ENCODE measurements around the gene FCER2. TPM values are rescaled to one million over a fixed set of nuclear protein-coding genes. Genes with fewer than 3 reads are reported as not detected.

Gene FCER2
- total and polyA plus RNA-seq, 10 donors: 26.4 to 121 (median 47.9) TPM

DNA sequence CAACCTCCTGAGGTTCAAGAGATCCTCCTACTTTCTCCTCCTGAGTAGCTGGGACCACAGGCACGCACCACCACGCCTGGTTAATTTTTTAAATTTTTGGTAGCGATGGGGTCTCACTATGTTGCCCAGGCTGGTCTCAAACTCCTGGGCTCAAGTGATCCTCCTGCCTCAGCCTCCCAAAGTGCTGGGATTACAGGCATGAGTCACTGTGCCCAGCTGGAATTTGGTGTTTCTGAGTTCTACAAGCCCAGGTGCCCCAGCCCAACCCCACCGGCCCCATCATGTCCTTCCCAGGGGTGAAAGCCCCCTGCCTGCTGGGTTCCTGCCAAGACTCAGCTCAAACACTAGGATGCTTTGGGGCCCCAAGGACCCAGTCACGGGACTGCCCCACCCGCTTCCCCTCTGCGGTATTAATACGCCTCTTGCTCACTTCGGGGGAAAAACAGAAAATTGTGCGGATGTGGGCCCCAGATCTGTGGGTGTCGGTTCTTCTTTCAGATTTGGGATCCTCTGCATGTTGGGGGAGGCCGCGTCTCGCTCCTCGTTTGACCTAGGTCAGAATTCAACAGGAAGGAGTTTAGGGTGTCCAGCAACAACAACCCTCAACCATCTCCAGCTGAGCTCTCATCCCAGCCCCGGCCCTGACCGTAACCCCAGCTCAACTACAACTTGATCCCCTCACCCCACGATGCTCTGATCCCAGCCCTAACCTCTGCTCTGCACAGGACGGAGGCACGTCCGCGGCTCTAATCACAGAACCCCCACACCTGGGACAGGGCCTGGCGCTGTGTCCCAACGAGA lies 3.7 kb upstream of the FCER2 start:
- peak; percentile 96 for DNase-seq
- no peaks in the 10 kb centered on the region for H3K36me3 ChIP-seq
- TF ChIP-seq POLR2A (IDR thresholded peaks at IDR 0.05) (no peak), POLR2AphosphoS5 (IDR thresholded peaks at IDR 0.05) (peak in 2 of 3 donors; percentile 65 to 68)
- TF ChIP-seq, protein P1, sequence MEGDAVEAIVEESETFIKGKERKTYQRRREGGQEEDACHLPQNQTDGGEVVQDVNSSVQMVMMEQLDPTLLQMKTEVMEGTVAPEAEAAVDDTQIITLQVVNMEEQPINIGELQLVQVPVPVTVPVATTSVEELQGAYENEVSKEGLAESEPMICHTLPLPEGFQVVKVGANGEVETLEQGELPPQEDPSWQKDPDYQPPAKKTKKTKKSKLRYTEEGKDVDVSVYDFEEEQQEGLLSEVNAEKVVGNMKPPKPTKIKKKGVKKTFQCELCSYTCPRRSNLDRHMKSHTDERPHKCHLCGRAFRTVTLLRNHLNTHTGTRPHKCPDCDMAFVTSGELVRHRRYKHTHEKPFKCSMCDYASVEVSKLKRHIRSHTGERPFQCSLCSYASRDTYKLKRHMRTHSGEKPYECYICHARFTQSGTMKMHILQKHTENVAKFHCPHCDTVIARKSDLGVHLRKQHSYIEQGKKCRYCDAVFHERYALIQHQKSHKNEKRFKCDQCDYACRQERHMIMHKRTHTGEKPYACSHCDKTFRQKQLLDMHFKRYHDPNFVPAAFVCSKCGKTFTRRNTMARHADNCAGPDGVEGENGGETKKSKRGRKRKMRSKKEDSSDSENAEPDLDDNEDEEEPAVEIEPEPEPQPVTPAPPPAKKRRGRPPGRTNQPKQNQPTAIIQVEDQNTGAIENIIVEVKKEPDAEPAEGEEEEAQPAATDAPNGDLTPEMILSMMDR (IDR thresholded peaks at IDR 0.05 in 8 of 11, conservative IDR thresholded peaks at IDR 0.05 in 3 of 11): no peak
- H3K9me3 ChIP-seq: no peaks in the 10 kb centered on the region
- peak overlapping the region; percentile 64 to 94 (median 86) for H3K27ac ChIP-seq
- H3K27me3 ChIP-seq (replicated peaks in 1 of 7): no peaks in the 10 kb centered on the region
- H3K4me3 ChIP-seq: peak overlapping the region in 2 of 8 donors; percentile 1 to 57
- H3K4me1 ChIP-seq: peaks cover 24 to 97% (median 71%) of the 10 kb centered on the region in 6 donors
- intact Hi-C loops (cut with DNase I; ENCODE audit: low total_unique reads): no loop called here
- WGBS, 5 donors: 19 to 29% (median 21%) methylated on average over 24 of the region's 24 CpGs

DNA sequence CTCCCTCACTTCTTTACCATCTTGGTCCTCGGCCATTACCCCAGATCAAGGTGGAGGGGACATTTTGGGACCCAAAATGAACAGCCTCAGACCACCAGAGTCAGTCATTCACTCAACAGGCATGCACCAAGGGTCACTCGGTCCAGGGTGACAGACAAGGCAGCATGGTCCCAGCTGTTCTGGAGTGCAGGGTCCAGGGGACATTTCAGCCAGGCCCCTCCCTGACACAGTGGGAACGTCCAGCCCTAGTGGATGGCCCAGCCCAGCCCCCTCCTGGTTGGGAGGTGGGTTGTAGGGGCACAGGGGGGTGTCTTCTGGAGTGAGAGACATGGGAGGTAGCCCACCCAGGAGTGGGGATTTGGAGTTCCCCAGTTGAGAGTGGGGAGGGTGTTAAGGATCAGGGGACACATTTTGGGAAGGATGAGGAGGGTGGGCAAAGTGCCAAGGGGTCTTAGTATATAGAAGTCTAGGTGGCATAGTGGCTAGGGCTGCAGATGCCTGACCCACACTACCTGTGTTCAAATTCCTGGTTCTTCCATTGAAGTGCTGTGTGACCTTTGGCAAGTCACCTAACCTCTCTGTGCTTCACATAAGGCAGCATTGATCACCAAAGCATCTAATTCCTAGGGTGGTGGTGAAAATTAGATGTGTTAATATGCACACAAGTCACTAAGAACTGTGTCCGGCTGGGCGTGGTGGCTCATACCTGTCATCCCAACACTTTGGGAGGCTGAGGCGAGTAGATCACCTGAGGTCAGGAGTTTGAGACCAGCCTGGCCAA lies 2.5 kb upstream of the FCER2 start:
- 78 to 84% (median 81%) methylated on average over 4 to 6 of the region's 6 CpGs for WGBS, 5 donors
- peak overlapping the region in 6 of 8 donors; percentile 6 to 94 (median 88) for H3K27ac ChIP-seq
- peaks cover 19 to 95% (median 67%) of the 10 kb centered on the region in 6 donors for H3K4me1 ChIP-seq
- no peaks in the 10 kb centered on the region for H3K9me3 ChIP-seq
- peak; percentile 75 for DNase-seq
- TF ChIP-seq, protein P1 (IDR thresholded peaks at IDR 0.05 in 8 of 11, conservative IDR thresholded peaks at IDR 0.05 in 3 of 11): no peak
- TF ChIP-seq POLR2A (IDR thresholded peaks at IDR 0.05) (no peak), POLR2AphosphoS5 (IDR thresholded peaks at IDR 0.05) (no peak)
- intact Hi-C loops (cut with DNase I; ENCODE audit: low total_unique reads): no loop called here
- no peak overlapping the region for H3K4me3 ChIP-seq
- no peaks in the 10 kb centered on the region for H3K36me3 ChIP-seq
- no peaks in the 10 kb centered on the region for H3K27me3 ChIP-seq (replicated peaks in 1 of 7)

DNA sequence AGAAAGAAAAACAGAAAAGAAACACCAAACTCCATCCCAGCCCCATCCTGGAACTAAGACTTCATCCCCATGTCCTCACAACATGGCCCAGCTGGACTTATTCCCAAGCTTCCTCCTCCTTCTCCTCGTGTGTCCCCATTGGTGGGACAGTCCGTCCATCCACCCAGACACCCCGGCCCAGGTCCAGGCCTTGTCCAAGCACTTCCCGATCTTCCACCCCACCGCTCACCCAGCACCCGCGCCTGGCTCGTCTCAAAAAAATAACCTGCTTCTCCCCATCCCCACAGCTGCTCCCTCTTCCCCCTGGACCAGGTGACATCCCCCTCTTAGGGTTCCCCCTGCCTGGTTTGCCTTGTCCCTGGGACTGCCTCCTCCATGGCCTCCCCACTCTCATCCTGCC lies 1.4 kb upstream of the FCER2 start:
- Histone ChIP-seq H3K27me3 (replicated peaks in 1 of 7) (peaks cover 0 to 9% (median 0%) of the 10 kb centered on the region in 7 donors), H3K9me3 (no peaks in the 10 kb centered on the region), H3K4me3 (no peak overlapping the region), H3K27ac (peak overlapping the region in 5 of 8 donors; percentile 70 to 94 (median 87)), H3K4me1 (peaks cover 19 to 95% (median 66%) of the 10 kb centered on the region in 6 donors), H3K36me3 (no peaks in the 10 kb centered on the region)
- DNase-seq: peak; percentile 73
- TF ChIP-seq, protein P1 (IDR thresholded peaks at IDR 0.05 in 8 of 11, conservative IDR thresholded peaks at IDR 0.05 in 3 of 11): no peak
- TF ChIP-seq POLR2A (IDR thresholded peaks at IDR 0.05) (no peak), POLR2AphosphoS5 (IDR thresholded peaks at IDR 0.05) (no peak)
- intact Hi-C loops (cut with DNase I; ENCODE audit: low total_unique reads): no loop called here
- 76 to 83% (median 78%) methylated on average over 8 of the region's 8 CpGs for WGBS, 5 donors
